ENCODE results near the gene SMARCA1.
"Not testable (repeated sequence)": the region's sequence is repeated elsewhere in the genome, so short reads cannot be mapped to it uniquely, and the experiment has no call there.

SMARCA1 gene

GRCh38 chrX:129557844-129558480 is 34.7 kb upstream of the SMARCA1 start:
- H3K14ac ChIP-seq (ENCODE audit: low read length): no peak overlapping the region
- no peak overlapping the region for H4K8ac ChIP-seq (ENCODE audit: low read depth, low read length)
- no peak overlapping the region for H3K9ac ChIP-seq (ENCODE audit: low read depth, low read length, poor library complexity)
- no CpG with 5 or more reads among the region's 1 CpG for WGBS, 2 donors (ENCODE audit: extremely low coverage in 2 of 2, insufficient read length in 2 of 2, insufficient replicate concordance in 1 of 2)
- peaks cover 0 to under 1% of the 10 kb centered on the region in 2 donors for H3K9me3 ChIP-seq (replicated peaks in 1 of 2; ENCODE audit: control insufficient read depth in 2 of 2, insufficient read depth in 1 of 2, low read depth in 1 of 2, low read length in 2 of 2)
- peaks cover 10 to 81% of the 10 kb centered on the region in 2 donors for H3K36me3 ChIP-seq (replicated peaks in 1 of 2; ENCODE audit: control insufficient read depth in 2 of 2, insufficient read depth in 2 of 2, low read length in 2 of 2)
- DNase-seq (ENCODE audit: low spot score): no peak
- no peak overlapping the region for H2AFZ ChIP-seq (ENCODE audit: low read length)
- no peak overlapping the region for H3K4me3 ChIP-seq (ENCODE audit: low read length in 2 of 2)
- no peak overlapping the region for H2BK12ac ChIP-seq (ENCODE audit: low read length)
- H3K27me3 ChIP-seq (ENCODE audit: control insufficient read depth in 3 of 3, insufficient read depth in 3 of 3, low read depth in 1 of 3, low read length in 3 of 3): peaks cover 0 to 2% (median 0%) of the 10 kb centered on the region in 3 experiments
- H3K27ac ChIP-seq (replicated peaks; ENCODE audit: low read length): no peak overlapping the region
- no peak overlapping the region for H2BK15ac ChIP-seq (ENCODE audit: low read length)
- no peak overlapping the region for H2AK5ac ChIP-seq (ENCODE audit: low read depth, low read length)
- no peak overlapping the region for H4K91ac ChIP-seq (ENCODE audit: low read depth, low read length, poor library complexity)
- no peak overlapping the region for H3K18ac ChIP-seq (ENCODE audit: low read length)
- no peak overlapping the region for H3K23ac ChIP-seq (ENCODE audit: low read depth, low read length, poor library complexity)
- H2BK120ac ChIP-seq (ENCODE audit: low read depth, low read length): no peak overlapping the region
- no peak overlapping the region for H3K4me2 ChIP-seq (ENCODE audit: insufficient read depth, low read length, poor library complexity, severe bottlenecking)
- no peaks in the 10 kb centered on the region for H3K4me1 ChIP-seq (ENCODE audit: control insufficient read depth in 2 of 2, insufficient read depth in 1 of 2, low read depth in 1 of 2, low read length in 2 of 2)
- no peak overlapping the region for H3K4ac ChIP-seq (ENCODE audit: low read length)
- H2BK5ac ChIP-seq (ENCODE audit: low read length): no peak overlapping the region
- no peaks in the 10 kb centered on the region for H3K79me1 ChIP-seq (ENCODE audit: low read depth, low read length)

GRCh38 chrX:129556806-129557315 is 33.6 kb upstream of the SMARCA1 start:
- Histone ChIP-seq H2BK5ac (ENCODE audit: low read length) (no peak overlapping the region), H3K4me2 (ENCODE audit: insufficient read depth, low read length, poor library complexity, severe bottlenecking) (no peak overlapping the region), H4K91ac (ENCODE audit: low read depth, low read length, poor library complexity) (no peak overlapping the region), H3K79me1 (ENCODE audit: low read depth, low read length) (no peaks in the 10 kb centered on the region), H2BK120ac (ENCODE audit: low read depth, low read length) (no peak overlapping the region), H3K18ac (ENCODE audit: low read length) (no peak overlapping the region), H2BK12ac (ENCODE audit: low read length) (no peak overlapping the region), H2AK5ac (ENCODE audit: low read depth, low read length) (no peak overlapping the region), H3K4me1 (ENCODE audit: control insufficient read depth in 2 of 2, insufficient read depth in 1 of 2, low read depth in 1 of 2, low read length in 2 of 2) (no peaks in the 10 kb centered on the region), H3K9me3 (replicated peaks in 1 of 2; ENCODE audit: control insufficient read depth in 2 of 2, insufficient read depth in 1 of 2, low read depth in 1 of 2, low read length in 2 of 2) (no peaks in the 10 kb centered on the region), H3K14ac (ENCODE audit: low read length) (no peak overlapping the region), H2AFZ (ENCODE audit: low read length) (no peak overlapping the region), H3K4ac (ENCODE audit: low read length) (no peak overlapping the region), H4K8ac (ENCODE audit: low read depth, low read length) (no peak overlapping the region), H3K9ac (ENCODE audit: low read depth, low read length, poor library complexity) (no peak overlapping the region), H3K23ac (ENCODE audit: low read depth, low read length, poor library complexity) (no peak overlapping the region), H3K36me3 (replicated peaks in 1 of 2; ENCODE audit: control insufficient read depth in 2 of 2, insufficient read depth in 2 of 2, low read length in 2 of 2) (peaks cover 5 to 77% of the 10 kb centered on the region in 2 donors), H2BK15ac (ENCODE audit: low read length) (no peak overlapping the region), H3K4me3 (ENCODE audit: low read length in 2 of 2) (no peak overlapping the region), H3K27ac (replicated peaks; ENCODE audit: low read length) (no peak overlapping the region), H3K27me3 (ENCODE audit: control insufficient read depth in 3 of 3, insufficient read depth in 3 of 3, low read depth in 1 of 3, low read length in 3 of 3) (peaks cover 0 to 1% (median 0%) of the 10 kb centered on the region in 3 experiments)
- DNase-seq (ENCODE audit: low spot score): no peak
- WGBS, 2 donors (ENCODE audit: extremely low coverage in 2 of 2, insufficient read length in 2 of 2, insufficient replicate concordance in 1 of 2): no CpG with 5 or more reads among the region's 5 CpGs

DNA sequence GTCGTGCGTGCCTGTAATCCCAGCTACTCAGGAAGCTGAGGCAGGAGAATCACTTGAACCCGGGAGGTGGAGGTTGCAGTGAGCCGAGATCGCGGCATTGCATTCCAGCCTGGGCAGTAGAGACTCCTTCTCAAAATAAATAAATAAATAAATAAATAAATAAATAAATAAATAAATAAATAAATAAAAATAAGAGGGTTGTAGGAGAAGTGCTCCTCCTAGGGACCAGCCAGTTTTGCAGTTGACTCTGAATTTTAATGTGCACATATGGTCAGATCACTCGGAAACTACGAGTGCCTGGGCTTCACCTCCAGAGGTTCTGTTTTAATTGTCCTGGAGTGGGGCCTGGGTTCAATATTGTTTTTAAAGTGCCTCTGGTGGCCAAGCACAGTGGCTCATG is 31.5 kb upstream of the SMARCA1 start:
- H3K4me1 ChIP-seq (ENCODE audit: control insufficient read depth in 2 of 2, insufficient read depth in 1 of 2, low read depth in 1 of 2, low read length in 2 of 2); H2BK120ac ChIP-seq (ENCODE audit: low read depth, low read length); H3K9me3 ChIP-seq (replicated peaks in 1 of 2; ENCODE audit: control insufficient read depth in 2 of 2, insufficient read depth in 1 of 2, low read depth in 1 of 2, low read length in 2 of 2); H2BK12ac ChIP-seq (ENCODE audit: low read length); H3K18ac ChIP-seq (ENCODE audit: low read length); H3K4me2 ChIP-seq (ENCODE audit: insufficient read depth, low read length, poor library complexity, severe bottlenecking); H3K4ac ChIP-seq (ENCODE audit: low read length); H3K9ac ChIP-seq (ENCODE audit: low read depth, low read length, poor library complexity); H3K23ac ChIP-seq (ENCODE audit: low read depth, low read length, poor library complexity); H3K4me3 ChIP-seq (ENCODE audit: low read length in 2 of 2); H2BK5ac ChIP-seq (ENCODE audit: low read length); H4K8ac ChIP-seq (ENCODE audit: low read depth, low read length); H2BK15ac ChIP-seq (ENCODE audit: low read length); H3K27ac ChIP-seq (replicated peaks; ENCODE audit: low read length); H4K91ac ChIP-seq (ENCODE audit: low read depth, low read length, poor library complexity); H2AK5ac ChIP-seq (ENCODE audit: low read depth, low read length); H3K27me3 ChIP-seq (ENCODE audit: control insufficient read depth in 3 of 3, insufficient read depth in 3 of 3, low read depth in 1 of 3, low read length in 3 of 3); H3K14ac ChIP-seq (ENCODE audit: low read length); H3K79me1 ChIP-seq (ENCODE audit: low read depth, low read length); DNase-seq (ENCODE audit: low spot score); H2AFZ ChIP-seq (ENCODE audit: low read length): not testable (repeated sequence)
- H3K36me3 ChIP-seq (replicated peaks in 1 of 2; ENCODE audit: control insufficient read depth in 2 of 2, insufficient read depth in 2 of 2, low read length in 2 of 2): peaks cover 5 to 61% of the 10 kb centered on the region in 2 donors
- WGBS, 2 donors (ENCODE audit: extremely low coverage in 2 of 2, insufficient read length in 2 of 2, insufficient replicate concordance in 1 of 2): no CpG with 5 or more reads among the region's 8 CpGs

DNA sequence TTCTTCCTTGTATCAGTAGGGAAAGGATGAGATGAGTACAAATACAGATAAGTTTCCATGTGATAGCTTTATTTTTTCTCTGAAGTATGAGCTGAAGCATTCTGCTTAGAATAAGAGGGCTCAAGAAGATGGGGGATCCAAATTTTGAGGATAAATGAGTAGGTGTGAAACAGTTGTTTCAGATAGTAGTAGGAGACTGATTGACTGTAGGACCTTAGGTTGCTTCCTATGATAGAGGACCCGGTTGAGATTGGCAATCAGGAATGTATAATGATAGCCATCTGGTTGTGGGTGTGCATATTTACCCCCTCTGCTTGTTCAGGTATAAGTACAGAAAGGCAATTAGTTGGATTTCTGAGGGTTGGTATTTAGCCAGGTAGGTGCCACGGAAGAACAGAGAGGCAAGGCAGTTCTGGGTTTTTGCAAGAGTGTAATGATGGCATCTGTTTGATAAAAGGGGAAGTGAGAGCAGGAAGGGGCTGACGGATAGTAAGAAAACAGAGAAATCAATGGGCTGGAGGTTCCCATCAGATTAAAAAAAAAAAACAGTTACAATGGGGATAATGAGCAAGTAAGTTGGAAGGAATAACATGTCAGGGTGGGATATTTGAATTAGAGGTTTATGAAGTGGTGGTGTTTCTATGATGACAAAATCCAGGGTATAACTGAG is 30.5 kb upstream of the SMARCA1 start:
- Histone ChIP-seq H3K9me3 (replicated peaks in 1 of 2; ENCODE audit: control insufficient read depth in 2 of 2, insufficient read depth in 1 of 2, low read depth in 1 of 2, low read length in 2 of 2) (no peaks in the 10 kb centered on the region), H4K8ac (ENCODE audit: low read depth, low read length) (no peak overlapping the region), H3K27ac (replicated peaks; ENCODE audit: low read length) (no peak overlapping the region), H2AFZ (ENCODE audit: low read length) (no peak overlapping the region), H3K4me1 (ENCODE audit: control insufficient read depth in 2 of 2, insufficient read depth in 1 of 2, low read depth in 1 of 2, low read length in 2 of 2) (no peaks in the 10 kb centered on the region), H3K4me3 (ENCODE audit: low read length in 2 of 2) (no peak overlapping the region), H3K27me3 (ENCODE audit: control insufficient read depth in 3 of 3, insufficient read depth in 3 of 3, low read depth in 1 of 3, low read length in 3 of 3) (no peaks in the 10 kb centered on the region), H3K4ac (ENCODE audit: low read length) (no peak overlapping the region), H3K36me3 (replicated peaks in 1 of 2; ENCODE audit: control insufficient read depth in 2 of 2, insufficient read depth in 2 of 2, low read length in 2 of 2) (peaks cover 2 to 60% of the 10 kb centered on the region in 2 donors), H2BK5ac (ENCODE audit: low read length) (no peak overlapping the region), H3K9ac (ENCODE audit: low read depth, low read length, poor library complexity) (no peak overlapping the region), H2BK12ac (ENCODE audit: low read length) (no peak overlapping the region), H2BK15ac (ENCODE audit: low read length) (no peak overlapping the region), H3K23ac (ENCODE audit: low read depth, low read length, poor library complexity) (no peak overlapping the region), H3K18ac (ENCODE audit: low read length) (no peak overlapping the region), H3K79me1 (ENCODE audit: low read depth, low read length) (no peaks in the 10 kb centered on the region), H3K14ac (ENCODE audit: low read length) (no peak overlapping the region), H3K4me2 (ENCODE audit: insufficient read depth, low read length, poor library complexity, severe bottlenecking) (no peak overlapping the region), H2BK120ac (ENCODE audit: low read depth, low read length) (no peak overlapping the region), H2AK5ac (ENCODE audit: low read depth, low read length) (no peak overlapping the region), H4K91ac (ENCODE audit: low read depth, low read length, poor library complexity) (no peak overlapping the region)
- WGBS, 2 donors (ENCODE audit: extremely low coverage in 2 of 2, insufficient read length in 2 of 2, insufficient replicate concordance in 1 of 2): no CpG with 5 or more reads among the region's 3 CpGs
- DNase-seq (ENCODE audit: low spot score): no peak
